ENCODE measurements around the gene LNX1. TPM values are rescaled to one million over a fixed set of nuclear protein-coding genes. Genes with fewer than 3 reads are reported as not detected.

Gene LNX1
- total RNA-seq, 1 experiment from 2014 or later = 9.3 TPM

- intact Hi-C loops (cut with micrococcal nuclease; ENCODE audit: unreplicated experiment) = no loop called here
- CTCF ChIA-PET = no interaction called here
- Mint-ChIP-seq H3K4me3 (ENCODE audit: unreplicated experiment) (no peak overlapping the region), H3K27me3 (ENCODE audit: insufficient read depth, unreplicated experiment) (no peaks in the 10 kb centered on the region), H3K9me3 (ENCODE audit: unreplicated experiment) (no peaks in the 10 kb centered on the region), H3K36me3 (ENCODE audit: insufficient read depth, unreplicated experiment) (no peaks in the 10 kb centered on the region), H3K27ac (ENCODE audit: unreplicated experiment) (no peak overlapping the region), H3K4me1 (ENCODE audit: low read depth, unreplicated experiment) (peaks cover 11% of the 10 kb centered on the region)
- DNase-seq = no peak
- TF ChIP-seq CTCF (IDR thresholded peaks at IDR 0.05; ENCODE audit: insufficient read depth in 1 of 2, low read depth in 1 of 2, low read length in 1 of 2, severe bottlenecking in 1 of 2, unreplicated experiment in 1 of 2) = no peak
- H3K27me3 ChIP-seq (replicated peaks; ENCODE audit: control insufficient read depth, insufficient read depth, low read length) = no peaks in the 10 kb centered on the region
- H3K4me1 ChIP-seq = peaks cover 11% of the 10 kb centered on the region
- no TSS peak for BruUV-seq (replicated peaks)
- no peaks in the 10 kb centered on the region for H3K9me3 ChIP-seq
- POLR2A ChIA-PET = no interaction called here
- no peaks in the 10 kb centered on the region for H3K36me3 ChIP-seq (ENCODE audit: control insufficient read depth, insufficient read depth, low read length)
- H3K4me3 ChIP-seq (ENCODE audit: low read depth, low read length) = no peak overlapping the region
Observed at GRCh38 chr4:53518807-53519206, 72.5 kb downstream of the LNX1 start.

GRCh38 chr4:53515076-53515475 lies 76.2 kb downstream of the LNX1 start:
- no peak for DNase-seq
- Mint-ChIP-seq H3K4me1 (ENCODE audit: low read depth, unreplicated experiment) (peaks cover 5% of the 10 kb centered on the region), H3K27me3 (ENCODE audit: insufficient read depth, unreplicated experiment) (no peaks in the 10 kb centered on the region), H3K9me3 (ENCODE audit: unreplicated experiment) (no peaks in the 10 kb centered on the region), H3K27ac (ENCODE audit: unreplicated experiment) (no peak overlapping the region), H3K4me3 (ENCODE audit: unreplicated experiment) (no peak overlapping the region), H3K36me3 (ENCODE audit: insufficient read depth, unreplicated experiment) (no peaks in the 10 kb centered on the region)
- TF ChIP-seq CTCF (IDR thresholded peaks at IDR 0.05; ENCODE audit: insufficient read depth in 1 of 2, low read depth in 1 of 2, low read length in 1 of 2, severe bottlenecking in 1 of 2, unreplicated experiment in 1 of 2) = no peak
- intact Hi-C loops (cut with micrococcal nuclease; ENCODE audit: unreplicated experiment) = no loop called here
- POLR2A ChIA-PET = no interaction called here
- no peaks in the 10 kb centered on the region for H3K4me1 ChIP-seq
- no TSS peak for BruUV-seq (replicated peaks)
- CTCF ChIA-PET = no interaction called here
- H3K36me3 ChIP-seq (ENCODE audit: control insufficient read depth, insufficient read depth, low read length) = no peaks in the 10 kb centered on the region
- H3K9me3 ChIP-seq = no peaks in the 10 kb centered on the region
- H3K4me3 ChIP-seq (ENCODE audit: low read depth, low read length) = no peak overlapping the region
- no peaks in the 10 kb centered on the region for H3K27me3 ChIP-seq (replicated peaks; ENCODE audit: control insufficient read depth, insufficient read depth, low read length)

GRCh38 chr4:53514509-53514908 lies 76.8 kb downstream of the LNX1 start:
- no peak overlapping the region for H3K4me3 Mint-ChIP-seq (ENCODE audit: unreplicated experiment)
- intact Hi-C loops (cut with micrococcal nuclease; ENCODE audit: unreplicated experiment) = no loop called here
- Histone ChIP-seq H3K27me3 (replicated peaks; ENCODE audit: control insufficient read depth, insufficient read depth, low read length) (no peaks in the 10 kb centered on the region), H3K4me3 (ENCODE audit: low read depth, low read length) (no peak overlapping the region), H3K9me3 (no peaks in the 10 kb centered on the region), H3K36me3 (ENCODE audit: control insufficient read depth, insufficient read depth, low read length) (no peaks in the 10 kb centered on the region), H3K4me1 (no peaks in the 10 kb centered on the region)
- ChIA-PET CTCF (no interaction called here), POLR2A (no interaction called here)
- no peaks in the 10 kb centered on the region for H3K9me3 Mint-ChIP-seq (ENCODE audit: unreplicated experiment)
- H3K27me3 Mint-ChIP-seq (ENCODE audit: insufficient read depth, unreplicated experiment) = no peaks in the 10 kb centered on the region
- H3K36me3 Mint-ChIP-seq (ENCODE audit: insufficient read depth, unreplicated experiment) = no peaks in the 10 kb centered on the region
- BruUV-seq (replicated peaks) = no TSS peak
- TF ChIP-seq CTCF (IDR thresholded peaks at IDR 0.05; ENCODE audit: insufficient read depth in 1 of 2, low read depth in 1 of 2, low read length in 1 of 2, severe bottlenecking in 1 of 2, unreplicated experiment in 1 of 2) = no peak
- DNase-seq = no peak
- H3K27ac Mint-ChIP-seq (ENCODE audit: unreplicated experiment) = no peak overlapping the region
- H3K4me1 Mint-ChIP-seq (ENCODE audit: low read depth, unreplicated experiment) = peaks cover 5% of the 10 kb centered on the region
